WTC11 (cell line): Measurements from ENCODE around the gene FHAD1. TPM values are rescaled to one million over a fixed set of nuclear protein-coding genes. Genes with fewer than 3 reads are reported as not detected.

Source experiments
- ATAC-seq: fragments of 200-7000 bp; cut with Tn5 transposase; 2 replicates; pipeline ENCODE4 v1.10.0; 2021; ENCODE audit warnings: mild to moderate bottlenecking, moderate library complexity
- CTCF ChIA-PET: fragments of 300-600 bp; sonication (Branson Sonifier 250); formaldehyde crosslinking; loops from one replicate; lab custom pipeline; 2021; ENCODE audit warnings: antibody characterized with exemption; lab: Charles Lee
- POLR2A ChIA-PET: fragments of 350-600 bp; sonication (Branson Sonifier 250); formaldehyde crosslinking; loops from one replicate; lab custom pipeline; 2021; ENCODE audit warnings: antibody characterized with exemption; lab: Charles Lee
- DNase-seq: peaks from one replicate; pipeline ENCODE4 v3.0.0; 2021; ENCODE audit warnings: low spot score
- H3K27ac Mint-ChIP-seq: 2 replicates; pipeline ENCODE4 v1.8.0; 2021; ENCODE audit warnings: mixed read lengths
- H3K27me3 Mint-ChIP-seq: 2 replicates; pipeline ENCODE4 v1.8.0; 2021; ENCODE audit warnings: low read depth, mild to moderate bottlenecking, moderate library complexity, mixed read lengths
- H3K36me3 Mint-ChIP-seq: 2 replicates; pipeline ENCODE4 v1.8.0; 2021; ENCODE audit warnings: mixed read lengths
- H3K4me1 Mint-ChIP-seq: 2 replicates; pipeline ENCODE4 v1.8.0; 2022; ENCODE audit warnings: mixed read lengths
- H3K4me3 Mint-ChIP-seq: 2 replicates; pipeline ENCODE4 v1.8.0; 2021; ENCODE audit warnings: mild to moderate bottlenecking, moderate library complexity, mixed read lengths
- H3K9me3 Mint-ChIP-seq: 2 replicates; pipeline ENCODE4 v1.8.0; 2021; ENCODE audit warnings: mixed read lengths
- AR ChIP-seq: fragments of 250-450 bp; sonication (Bioruptor Pico); IDR thresholded peaks from 2 replicates; pipeline ENCODE4 v1.9.0; 2021; ENCODE audit warnings: mild to moderate bottlenecking
- ATF1 ChIP-seq: sonication (generic); formaldehyde crosslinking; IDR thresholded peaks from 2 replicates; pipeline ENCODE4 v1.8.1; 2023; ENCODE audit warnings: mild to moderate bottlenecking, moderate library complexity, missing genetic modification reagents
- E2F5 ChIP-seq: sonication (generic); formaldehyde crosslinking; IDR thresholded peaks from 2 replicates; pipeline ENCODE4 v1.8.1; 2022; ENCODE audit warnings: mild to moderate bottlenecking, moderate library complexity, missing genetic modification reagents
- EMX1 ChIP-seq: fragments of 250-450 bp; sonication (Bioruptor Pico); IDR thresholded peaks from 2 replicates; pipeline ENCODE4 v1.8.0; 2021; ENCODE audit warnings: mild to moderate bottlenecking
- FOXJ3 ChIP-seq: sonication (generic); formaldehyde crosslinking; IDR thresholded peaks from 2 replicates; pipeline ENCODE4 v1.9.0; 2021; ENCODE audit warnings: missing genetic modification reagents, mild to moderate bottlenecking, borderline replicate concordance
- HMGA2 ChIP-seq: fragments of 250-450 bp; sonication (Bioruptor Pico); IDR thresholded peaks from 2 replicates; pipeline ENCODE4 v1.4.0; 2021; ENCODE audit warnings: mild to moderate bottlenecking, moderate library complexity
- HMGXB4 ChIP-seq: sonication (generic); formaldehyde crosslinking; IDR thresholded peaks from 2 replicates; pipeline ENCODE4 v1.8.1; 2023; ENCODE audit warnings: mild to moderate bottlenecking, moderate library complexity, missing genetic modification reagents
- MLX ChIP-seq: sonication (generic); formaldehyde crosslinking; IDR thresholded peaks from 2 replicates; pipeline ENCODE4 v1.8.1; 2023; ENCODE audit warnings: mild to moderate bottlenecking, missing genetic modification reagents, moderate library complexity
- NFATC4 ChIP-seq: fragments of 250-450 bp; sonication (Bioruptor Pico); IDR thresholded peaks from 2 replicates; pipeline ENCODE4 v1.9.0; 2021; ENCODE audit warnings: mild to moderate bottlenecking
- RORB ChIP-seq: fragments of 250-450 bp; sonication (Bioruptor Pico); IDR thresholded peaks from 2 replicates; pipeline ENCODE4 v1.9.0; 2021; ENCODE audit warnings: mild to moderate bottlenecking
- SMAD4 ChIP-seq: sonication (generic); formaldehyde crosslinking; IDR thresholded peaks from 2 replicates; pipeline ENCODE4 v1.8.0; 2022; ENCODE audit warnings: mild to moderate bottlenecking, missing genetic modification reagents
- ZMAT4 ChIP-seq: fragments of 250-450 bp; sonication (Bioruptor Pico); IDR thresholded peaks from 2 replicates; pipeline ENCODE4 v1.9.0; 2021; ENCODE audit warnings: mild to moderate bottlenecking
- ZNF121 ChIP-seq: sonication (generic); formaldehyde crosslinking; IDR thresholded peaks from 2 replicates; pipeline ENCODE4 v1.8.0; 2023; ENCODE audit warnings: missing genetic modification reagents
- ZNF138 ChIP-seq: sonication (generic); formaldehyde crosslinking; conservative IDR thresholded peaks from 2 replicates; pipeline ENCODE4 v1.8.1; 2022; ENCODE audit warnings: mild to moderate bottlenecking, moderate library complexity, missing genetic modification reagents
- ZNF281 ChIP-seq: sonication (generic); formaldehyde crosslinking; IDR thresholded peaks from 2 replicates; pipeline ENCODE4 v1.8.0; 2023; ENCODE audit warnings: mild to moderate bottlenecking, missing genetic modification reagents
- ZNF512 ChIP-seq: sonication (generic); formaldehyde crosslinking; IDR thresholded peaks from 2 replicates; pipeline ENCODE4 v1.8.1; 2022; ENCODE audit warnings: missing genetic modification reagents, borderline replicate concordance
- ZSCAN18 ChIP-seq: fragments of 250-450 bp; sonication (Bioruptor Pico); IDR thresholded peaks from 2 replicates; pipeline ENCODE4 v2.1.2; 2022; ENCODE audit warnings: mild to moderate bottlenecking, moderate library complexity
- total RNA-seq: library from RNA; stranded (reverse); gene quantifications from 3 replicates; pipeline ENCODE4 v1.2.3, GENCODE V29; 2021

The FHAD1 gene
- total RNA-seq, 1 experiment from 2014 or later: 3.0 TPM

- TF ChIP-seq ZNF281 (CRISPR knock-in tag) (no peak), HMGA2 (CRISPR knock-in tag) (no peak), HMGXB4 (CRISPR knock-in tag) (no peak)
Observed at GRCh38 chr1:15218287-15219279, 28.4 kb upstream of the FHAD1 start (continued).

GRCh38 chr1:15219280-15220023, 27.6 kb upstream of the FHAD1 start:
- ChIA-PET POLR2A (no interaction called here), CTCF (interaction anchor here (1.4 kb wide), 1 partner anchor 66 kb away, joined by 4 read pairs; the partner anchor contains the start of gene TMEM51)
- H3K36me3 Mint-ChIP-seq: peaks cover 38% of the 10 kb centered on the region
- no peak overlapping the region for H3K27ac Mint-ChIP-seq
- H3K9me3 Mint-ChIP-seq: peaks cover 21% of the 10 kb centered on the region
- H3K27me3 Mint-ChIP-seq: no peaks in the 10 kb centered on the region
- no peak for ATAC-seq
- DNase-seq: no peak
- no peak overlapping the region for H3K4me3 Mint-ChIP-seq
- H3K4me1 Mint-ChIP-seq: peaks cover 6% of the 10 kb centered on the region
- no peak for TF ChIP-seq HMGA2 (CRISPR knock-in tag)
- no peak for TF ChIP-seq RORB (CRISPR knock-in tag)
- TF ChIP-seq ZNF138 (CRISPR knock-in tag): no peak
- no peak for TF ChIP-seq EMX1
- TF ChIP-seq ZMAT4: no peak
- TF ChIP-seq MLX (CRISPR knock-in tag): no peak
- no peak for TF ChIP-seq ZSCAN18 (CRISPR knock-in tag)
- no peak for TF ChIP-seq ATF1 (CRISPR knock-in tag)
- no peak for TF ChIP-seq ZNF121 (CRISPR knock-in tag)
- no peak for TF ChIP-seq ZNF512 (CRISPR knock-in tag)
- TF ChIP-seq FOXJ3 (CRISPR knock-in tag): no peak
- TF ChIP-seq SMAD4: no peak
- no peak for TF ChIP-seq E2F5 (CRISPR knock-in tag)
- TF ChIP-seq AR (CRISPR knock-in tag): no peak
- no peak for TF ChIP-seq NFATC4
- no peak for TF ChIP-seq ZNF281 (CRISPR knock-in tag)
